GM10266 (cell line): Measurements from ENCODE around the gene PCGF2.

ENCODE experiments used
- DNase-seq: peaks from one replicate; pipeline ENCODE4 v3.0.0; 2012; ENCODE audit errors: extremely low spot score
- TF ChIP-seq, protein P1 (sequence below): IDR thresholded peaks from 2 replicates; pipeline ENCODE4 v1.5.1; 2012; ENCODE audit warnings: mild to moderate bottlenecking, low read depth; ENCODE audit not compliant: control insufficient read depth, insufficient read depth; ENCODE audit errors: missing control alignments

Gene PCGF2

DNA sequence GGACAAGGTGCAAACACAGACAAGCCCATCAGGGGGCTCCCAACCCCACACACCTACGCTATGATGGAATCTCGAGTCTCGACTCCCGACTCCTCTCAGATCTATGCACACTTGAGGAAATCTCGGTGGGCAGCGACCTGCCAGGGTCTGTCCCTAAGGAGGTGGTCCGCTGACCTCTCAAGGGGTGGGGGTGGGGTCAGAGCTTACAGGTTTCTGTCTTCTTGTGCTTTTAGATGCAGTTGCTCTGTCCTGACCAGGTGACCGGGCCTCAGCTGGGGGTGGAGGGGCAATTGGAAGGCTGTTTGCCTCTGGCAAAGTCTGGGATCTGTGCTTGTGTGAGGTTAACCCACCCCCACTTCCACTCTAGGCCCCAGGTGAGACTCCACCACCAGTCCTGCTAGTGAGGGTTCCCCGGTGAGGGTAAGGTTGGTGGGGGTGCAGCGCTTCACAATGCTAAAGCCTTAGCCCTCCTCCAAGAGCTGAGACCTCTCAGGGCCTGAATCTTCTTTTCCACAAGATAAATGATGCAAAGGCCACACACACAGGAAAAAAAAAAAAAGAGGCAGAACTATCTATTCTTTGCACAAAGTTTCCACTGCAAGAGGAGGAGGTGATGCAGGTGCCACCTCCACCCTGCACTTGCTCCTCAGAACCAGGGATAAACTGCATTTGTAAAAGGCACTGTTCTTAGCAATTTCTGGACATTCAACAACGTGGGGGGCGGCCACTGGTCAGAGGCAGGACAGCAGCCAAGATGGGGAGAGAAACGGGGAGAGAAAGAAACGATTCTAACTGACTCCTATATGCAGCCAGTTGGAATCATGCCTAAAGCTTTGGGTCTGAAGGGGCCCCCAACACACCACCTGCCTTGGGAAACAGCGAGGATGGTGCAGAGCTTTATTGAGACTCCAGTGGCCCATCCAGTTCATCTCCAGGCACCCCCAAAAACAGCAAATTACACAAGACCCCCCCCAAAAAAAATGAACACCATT is 13.9 kb downstream of the PCGF2 start:
- TF ChIP-seq, protein P1, sequence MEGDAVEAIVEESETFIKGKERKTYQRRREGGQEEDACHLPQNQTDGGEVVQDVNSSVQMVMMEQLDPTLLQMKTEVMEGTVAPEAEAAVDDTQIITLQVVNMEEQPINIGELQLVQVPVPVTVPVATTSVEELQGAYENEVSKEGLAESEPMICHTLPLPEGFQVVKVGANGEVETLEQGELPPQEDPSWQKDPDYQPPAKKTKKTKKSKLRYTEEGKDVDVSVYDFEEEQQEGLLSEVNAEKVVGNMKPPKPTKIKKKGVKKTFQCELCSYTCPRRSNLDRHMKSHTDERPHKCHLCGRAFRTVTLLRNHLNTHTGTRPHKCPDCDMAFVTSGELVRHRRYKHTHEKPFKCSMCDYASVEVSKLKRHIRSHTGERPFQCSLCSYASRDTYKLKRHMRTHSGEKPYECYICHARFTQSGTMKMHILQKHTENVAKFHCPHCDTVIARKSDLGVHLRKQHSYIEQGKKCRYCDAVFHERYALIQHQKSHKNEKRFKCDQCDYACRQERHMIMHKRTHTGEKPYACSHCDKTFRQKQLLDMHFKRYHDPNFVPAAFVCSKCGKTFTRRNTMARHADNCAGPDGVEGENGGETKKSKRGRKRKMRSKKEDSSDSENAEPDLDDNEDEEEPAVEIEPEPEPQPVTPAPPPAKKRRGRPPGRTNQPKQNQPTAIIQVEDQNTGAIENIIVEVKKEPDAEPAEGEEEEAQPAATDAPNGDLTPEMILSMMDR: peak; percentile 36
- no peak for DNase-seq

DNA sequence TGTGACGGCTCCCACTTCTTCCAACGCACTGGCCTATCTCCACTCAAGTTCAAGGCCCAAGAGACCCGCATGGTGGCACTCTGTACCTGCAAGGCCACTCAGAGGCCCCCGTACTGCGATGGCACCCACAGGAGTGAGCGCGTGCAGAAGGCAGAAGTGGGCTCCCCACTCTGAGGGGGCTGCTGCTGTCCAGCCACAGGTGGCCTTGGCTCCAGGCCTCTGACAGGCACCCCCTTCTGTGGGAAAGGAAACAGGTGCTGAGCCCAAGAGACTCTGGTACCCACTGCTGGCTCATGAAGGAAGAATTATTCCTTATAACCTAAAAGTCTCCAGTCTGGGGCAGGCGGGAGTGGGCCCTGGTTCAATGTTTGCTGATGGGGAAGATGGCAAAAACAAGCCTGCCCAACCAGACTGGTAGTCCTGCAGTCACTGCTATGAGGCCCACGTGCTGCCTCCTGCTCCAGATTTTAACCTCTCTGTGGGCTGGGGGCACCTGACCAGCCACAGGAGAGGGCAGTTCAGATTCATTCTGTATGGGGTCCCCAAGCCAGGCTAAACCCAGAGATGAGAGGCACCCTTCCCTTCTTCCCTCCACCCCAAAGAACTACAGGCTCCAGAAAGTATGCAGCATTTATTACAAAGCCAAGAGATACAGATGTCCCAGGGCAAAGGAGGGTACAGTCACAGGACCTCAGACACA is 14.7 kb downstream of the PCGF2 start:
- TF ChIP-seq, protein P1: no peak

DNA sequence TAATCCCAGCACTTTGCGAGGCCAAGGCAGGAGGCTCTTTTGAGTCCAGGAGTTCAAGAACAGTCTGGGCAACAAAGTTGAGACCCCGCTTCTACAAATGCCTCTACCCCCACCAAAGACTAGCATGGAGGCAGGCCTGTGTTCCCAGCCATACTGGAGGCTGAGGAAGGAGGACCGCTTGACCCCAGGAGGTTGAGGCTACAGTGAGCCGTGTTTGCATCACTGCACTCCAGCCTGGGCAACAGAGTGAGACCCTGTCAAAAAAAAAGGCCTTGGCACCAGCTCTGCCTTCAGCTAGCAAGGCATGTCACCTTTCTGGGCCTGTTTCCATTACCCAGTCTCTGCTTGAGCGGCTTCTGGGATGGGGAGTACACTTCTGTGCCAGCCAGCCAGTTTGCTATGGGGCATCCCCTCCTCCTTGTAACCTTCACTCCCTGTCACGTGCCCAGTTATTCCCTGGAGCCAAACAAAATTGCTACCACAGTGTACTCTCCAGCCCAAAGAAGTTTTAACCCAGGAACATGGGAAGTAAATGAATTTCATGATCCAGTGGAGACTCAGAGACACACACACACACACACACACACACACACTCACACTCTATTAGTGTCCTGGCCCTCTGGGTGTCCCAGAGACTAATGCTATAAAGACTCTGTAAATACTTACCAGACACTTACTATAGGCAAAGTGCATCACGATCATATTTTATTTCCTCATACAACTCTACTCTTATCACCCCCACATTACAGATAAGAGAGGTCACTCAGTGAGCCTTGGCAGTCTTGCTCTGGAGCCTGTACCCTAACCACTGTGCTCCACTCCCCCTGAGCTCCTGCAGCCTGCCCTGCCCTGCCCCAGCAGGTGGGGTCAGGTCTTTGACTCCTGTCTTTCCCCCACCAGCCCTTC is 15.5 kb downstream of the PCGF2 start:
- no peak for DNase-seq
- TF ChIP-seq, protein P1: no peak

More for the DNA sequence above, 14.7 kb downstream of the PCGF2 start:
- no peak for DNase-seq

DNA sequence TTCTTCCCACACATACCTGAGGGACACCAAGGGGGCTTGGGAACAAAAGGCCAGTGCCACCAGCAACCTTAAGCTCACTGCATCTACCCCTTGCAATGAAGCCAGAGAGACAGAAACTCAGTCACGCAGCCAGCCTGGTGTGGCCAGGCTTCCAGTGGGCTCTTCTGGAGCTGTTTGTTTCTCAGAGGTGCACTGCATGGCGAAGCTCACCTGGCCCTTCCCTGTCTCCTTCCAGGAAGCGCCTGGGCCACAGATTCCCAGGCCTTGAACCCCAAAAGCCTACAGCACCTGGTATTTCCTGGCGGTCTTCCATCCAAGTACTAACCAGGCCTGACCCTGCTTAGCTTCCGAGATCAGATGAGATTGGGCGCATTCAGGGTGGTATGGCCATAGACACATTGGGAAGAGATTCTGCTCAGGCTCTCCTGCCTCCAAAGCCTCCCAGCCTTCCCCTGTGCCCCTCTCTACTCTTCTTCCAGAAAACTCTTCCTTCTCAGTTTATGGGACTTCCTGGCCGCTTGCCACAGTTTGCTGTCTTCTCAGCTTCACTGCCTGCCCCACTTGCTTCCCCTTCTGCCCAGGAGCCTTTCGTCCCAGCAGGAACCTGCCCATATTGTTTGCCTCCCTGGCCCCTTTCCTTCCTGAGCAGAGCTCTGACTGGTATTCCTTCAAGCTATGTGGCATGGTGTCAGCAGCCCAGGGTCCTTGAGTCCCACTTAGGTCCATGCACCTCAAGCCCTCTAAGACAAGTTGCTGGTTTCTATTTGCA is 16.4 kb downstream of the PCGF2 start:
- TF ChIP-seq, protein P1: no peak
- DNase-seq: no peak

- no peak for DNase-seq
- TF ChIP-seq, protein P1: no peak
Observed at GRCh38 chr17:38730526-38731379, 17.4 kb downstream of the PCGF2 start.
